IMR-90 (cell line): ENCODE measurements around the gene PLOD1. TPM values are rescaled to one million over a fixed set of nuclear protein-coding genes. Genes with fewer than 3 reads are reported as not detected.

Experiments
- ATAC-seq: fragments of 200-7000 bp; cut with Tn5 transposase; 2 replicates; pipeline ENCODE4 v1.9.1; 2020; ENCODE audit warnings: low read depth, mild to moderate bottlenecking, moderate library complexity
- BruUV-seq: library from RNA; stranded (reverse); fragments of 400-500 nt; replicated peaks from 2 replicates; lab custom pipeline; 2021; lab: Mats Ljungman, UMichigan
- CTCF ChIA-PET: fragments of 300-600 bp; formaldehyde crosslinking; extraction: SDS; loops from one replicate; lab custom pipeline; 2021; ENCODE audit warnings: antibody characterized with exemption; lab: Yijun Ruan, JAX
- POLR2A ChIA-PET: fragments of 300-600 bp; sonication (Branson Sonifier 250); formaldehyde crosslinking; loops from one replicate; lab custom pipeline; 2022; ENCODE audit warnings: antibody characterized with exemption; ENCODE audit not compliant: unreplicated experiment; lab: Charles Lee
- DNase-seq: peaks from one replicate; pipeline ENCODE4 v3.0.0; 2013
- H2AFZ ChIP-seq: replicated peaks from 2 replicates; pipeline ENCODE3; 2013; ENCODE audit warnings: low read length, mild to moderate bottlenecking; ENCODE audit not compliant: poor library complexity
- H2AK5ac ChIP-seq: 2 replicates; pipeline ENCODE4 v1.6.1; 2013; ENCODE audit warnings: low read depth, low read length, inconsistent platforms
- H2AK9ac ChIP-seq: replicated peaks from 2 replicates; pipeline ENCODE3; 2013; ENCODE audit warnings: mild to moderate bottlenecking, low read depth, low read length, moderate library complexity; ENCODE audit not compliant: poor library complexity
- H2BK120ac ChIP-seq: 2 replicates; pipeline ENCODE4 v1.6.1; 2013; ENCODE audit warnings: low read depth, low read length, inconsistent platforms
- H2BK15ac ChIP-seq: 3 replicates; pipeline ENCODE4 v1.6.1; 2013; ENCODE audit warnings: low read depth, low read length, inconsistent platforms
- H2BK20ac ChIP-seq: 2 replicates; pipeline ENCODE4 v1.6.1; 2013; ENCODE audit warnings: low read depth, mild to moderate bottlenecking, inconsistent platforms, low read length, moderate library complexity
- H2BK5ac ChIP-seq: 2 replicates; pipeline ENCODE4 v1.6.1; 2013; ENCODE audit warnings: mild to moderate bottlenecking, low read depth, low read length, inconsistent platforms; ENCODE audit not compliant: poor library complexity, severe bottlenecking
- H3K14ac ChIP-seq: replicated peaks from 2 replicates; pipeline ENCODE4 v1.6.1; 2013; ENCODE audit warnings: low read depth, low read length, inconsistent platforms
- H3K18ac ChIP-seq: 2 replicates; pipeline ENCODE4 v1.6.1; 2013; ENCODE audit warnings: low read depth, low read length, control low read depth
- H3K23ac ChIP-seq: 2 replicates; pipeline ENCODE4 v1.6.1; 2013; ENCODE audit warnings: low read depth, low read length, inconsistent platforms
- H3K27ac ChIP-seq: 2 replicates; pipeline ENCODE4 v1.5.1; 2013; ENCODE audit warnings: mild to moderate bottlenecking, control low read depth, low read length; ENCODE audit not compliant: insufficient read depth
- H3K27me3 ChIP-seq: 2 replicates; pipeline ENCODE4 v1.6.1; 2013; ENCODE audit warnings: low read length; ENCODE audit not compliant: control insufficient read depth, insufficient read depth
- H3K36me3 ChIP-seq: 2 replicates; pipeline ENCODE4 v1.6.1; 2013; ENCODE audit warnings: low read length, mixed read lengths; ENCODE audit not compliant: control insufficient read depth, insufficient read depth
- H3K4ac ChIP-seq: 2 replicates; pipeline ENCODE4 v1.6.1; 2013; ENCODE audit warnings: low read depth, low read length, inconsistent platforms
- H3K4me1 ChIP-seq: 2 replicates; pipeline ENCODE4 v1.6.1; 2013; ENCODE audit warnings: low read length, mixed read lengths; ENCODE audit not compliant: control insufficient read depth, insufficient read depth
- H3K4me2 ChIP-seq: 2 replicates; pipeline ENCODE4 v1.6.1; 2013; ENCODE audit warnings: low read depth, mild to moderate bottlenecking, control low read depth, low read length, moderate library complexity
- H3K4me3 ChIP-seq: 2 replicates; pipeline ENCODE4 v1.5.1; 2013; ENCODE audit warnings: low read depth, mild to moderate bottlenecking, control low read depth, low read length, moderate library complexity; ENCODE audit not compliant: insufficient read depth
- H3K56ac ChIP-seq: 2 replicates; pipeline ENCODE4 v1.6.1; 2013; ENCODE audit warnings: low read length, inconsistent platforms; ENCODE audit not compliant: insufficient read depth; ENCODE audit errors: extremely low read depth
- H3K79me1 ChIP-seq, 2 experiments: 2 replicates each; pipeline ENCODE4 v1.6.1; 2013; ENCODE audit warnings: low read length in 2 of 2, inconsistent platforms in 1 of 2, low read depth in 1 of 2
- H3K9ac ChIP-seq: 2 replicates; pipeline ENCODE4 v1.6.1; 2013; ENCODE audit warnings: low read depth, low read length, control low read depth
- H3K9me1 ChIP-seq: 2 replicates; pipeline ENCODE4 v1.6.1; 2013; ENCODE audit warnings: low read length, inconsistent platforms; ENCODE audit not compliant: insufficient read depth
- H3K9me3 ChIP-seq: 2 replicates; pipeline ENCODE4 v1.6.1; 2013; ENCODE audit warnings: low read length; ENCODE audit not compliant: control insufficient read depth, insufficient read depth
- H4K20me1 ChIP-seq: 2 replicates; pipeline ENCODE4 v1.6.1; 2013; ENCODE audit warnings: low read length, inconsistent platforms; ENCODE audit not compliant: insufficient read depth
- H4K5ac ChIP-seq: 2 replicates; pipeline ENCODE4 v1.6.1; 2013; ENCODE audit warnings: mild to moderate bottlenecking, low read depth, low read length, control low read depth
- H4K8ac ChIP-seq, 2 experiments: 2 replicates each; pipeline ENCODE4 v1.6.1; 2013; ENCODE audit warnings: low read depth in 2 of 2, low read length in 2 of 2, control low read depth in 1 of 2, inconsistent platforms in 1 of 2
- H4K91ac ChIP-seq: 2 replicates; pipeline ENCODE4 v1.6.1; 2013; ENCODE audit warnings: low read depth, low read length, inconsistent platforms; ENCODE audit not compliant: insufficient read depth
- FOS ChIP-seq: fragments of 150-350 bp; IDR thresholded peaks from 2 replicates; pipeline ENCODE4 v1.6.1; 2016; ENCODE audit warnings: low read depth, low read length
- MAFK ChIP-seq: IDR thresholded peaks from 2 replicates; pipeline ENCODE4 v1.6.1; 2012; ENCODE audit warnings: low read depth, low read length, improper control_type of control experiment
- MAZ ChIP-seq: IDR thresholded peaks from 2 replicates; pipeline ENCODE4 v1.6.1; 2012; ENCODE audit warnings: low read depth, mild to moderate bottlenecking, low read length, improper control_type of control experiment, moderate library complexity, borderline replicate concordance
- NFE2L2 ChIP-seq: fragments of 150-350 bp; IDR thresholded peaks from 2 replicates; pipeline ENCODE4 v1.6.1; 2016; ENCODE audit warnings: low read depth, mild to moderate bottlenecking, low read length
- RFX5 ChIP-seq: IDR thresholded peaks from 2 replicates; pipeline ENCODE4 v1.8.0; 2012; ENCODE audit warnings: low read depth, mild to moderate bottlenecking, low read length, moderate library complexity
- USF2 ChIP-seq: fragments of 150-350 bp; IDR thresholded peaks from 2 replicates; pipeline ENCODE4 v1.6.1; 2017; ENCODE audit warnings: mild to moderate bottlenecking, antibody characterized with exemption, low read length, low read depth
- WGBS, 2 experiments: methylation state at CpG; one replicate each; pipeline versions ENCODE4 v1.1.5 to v1.1.7; 2013; ENCODE audit warnings: missing lambda C conversion rate in 2 of 2; ENCODE audit not compliant: insufficient read length in 1 of 2; ENCODE audit errors: extremely low coverage in 2 of 2; 5-methylcytosine and 5-hydroxymethylcytosine counted together
- dilution Hi-C: fragments of 300-500 bp; cut with HindIII; formaldehyde crosslinking; loops from one replicate; pipeline ENCODE4 v1.14.3; 2018; ENCODE audit warnings: low sequenced_read_pairs; ENCODE audit not compliant: unreplicated experiment
- in situ Hi-C: fragments of 300-500 bp; cut with MboI; formaldehyde crosslinking; loops from 3 replicates; pipeline ENCODE4 v1.14.3; 2019; ENCODE audit warnings: low sequenced_read_pairs, inconsistent platforms, mixed read lengths
- intact Hi-C: fragments of 100-400 bp; cut with micrococcal nuclease; formaldehyde crosslinking; loops from 2 replicates; pipeline ENCODE4 v1.10.0; 2022
- polyA plus RNA-seq, 3 experiments: library from polyadenylated mRNA; depleted of rRNA; stranded (reverse); fragments of >200 nt; gene quantifications; 2 replicates each; pipeline ENCODE4 v1.2.3, GENCODE V29; 2012; ENCODE audit warnings: low replicate concordance in 1 of 3
- total RNA-seq: library from RNA; depleted of rRNA; stranded (reverse); fragments of >200 nt; gene quantifications from 2 replicates; pipeline ENCODE4 v1.2.3, GENCODE V29; 2012

Gene PLOD1
- total and polyA plus RNA-seq, 2 of the 4 experiments (the other 2 are of a cell fraction) = 283 to 609 TPM

DNA sequence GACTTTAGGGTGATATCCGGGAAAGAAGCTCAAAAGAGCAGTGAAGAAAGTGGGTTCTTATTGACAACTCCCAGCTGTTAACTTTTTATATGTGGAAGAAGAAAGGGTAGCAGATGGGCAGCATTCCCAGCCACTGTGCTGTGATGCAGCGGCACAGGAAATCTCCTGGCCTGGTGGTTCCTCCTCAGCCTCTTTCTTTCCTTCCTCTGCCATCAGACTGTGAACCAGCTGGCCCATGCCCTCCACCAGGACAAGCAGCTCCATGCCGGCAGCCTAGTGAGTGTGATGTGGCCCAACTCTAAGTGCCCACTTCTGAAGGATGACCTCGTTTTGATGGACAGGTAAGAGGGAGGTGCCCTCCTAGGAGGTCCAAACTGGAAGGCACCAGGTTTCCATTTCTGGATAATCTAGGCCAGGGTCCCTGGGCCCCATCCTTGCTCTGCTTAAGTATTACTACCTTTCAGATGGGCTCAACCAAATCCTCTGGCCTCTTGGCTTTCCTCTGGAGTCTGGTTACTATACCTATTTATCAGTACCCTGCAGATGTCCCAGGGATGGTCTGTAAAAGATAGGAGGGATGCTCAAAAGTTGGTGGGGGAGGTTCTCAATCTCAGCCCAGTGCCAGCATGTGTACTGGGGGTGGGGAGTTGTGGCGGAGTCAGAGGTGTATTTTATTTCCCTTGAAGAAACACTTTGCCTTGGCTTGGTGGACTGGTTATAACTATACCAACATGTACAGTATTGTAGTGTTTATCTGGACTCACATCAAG, 62.7 kb downstream of the PLOD1 start:
- ChIA-PET POLR2A (no interaction called here), CTCF (interaction anchor here (0.9 kb wide), 1 partner anchor 16 kb away, joined by 4 read pairs; no protein-coding TSS in a partner anchor)
- Histone ChIP-seq H3K27ac (no peak overlapping the region), H3K4me1 (no peaks in the 10 kb centered on the region), H4K91ac (no peak overlapping the region), H3K4me2 (no peak overlapping the region), H3K4ac (no peak overlapping the region), H3K18ac (no peak overlapping the region), H3K4me3 (no peak overlapping the region), H2BK120ac (no peak overlapping the region), H2AK5ac (no peak overlapping the region), H3K36me3 (peaks cover 60% of the 10 kb centered on the region), H3K9me3 (no peaks in the 10 kb centered on the region), H4K20me1 (peaks cover 2% of the 10 kb centered on the region; the same call in 1 of the 2 replicates), H3K9ac (no peak overlapping the region), H3K23ac (no peak overlapping the region), H2BK20ac (no peak overlapping the region), H3K79me1 (peaks cover 4 to 5% of the 10 kb centered on the region in 2 experiments; a peak in 2 of 4 replicates), H4K5ac (no peak overlapping the region), H3K14ac (no peak overlapping the region), H4K8ac (no peak overlapping the region), H3K27me3 (no peaks in the 10 kb centered on the region), H3K56ac (no peak overlapping the region), H2BK5ac (no peak overlapping the region), H2BK15ac (no peak overlapping the region), H2AFZ (peak overlapping the region; percentile 49), H2AK9ac (peak overlapping the region; percentile 72), H3K9me1 (no peaks in the 10 kb centered on the region)
- intact Hi-C loops (no loop called here), dilution Hi-C loops (no loop called here), in situ Hi-C loops (no loop called here)
- WGBS, 2 experiments = no CpG with 5 or more reads among the region's 5 CpGs
- BruUV-seq = no TSS peak
- no peak for ATAC-seq
- no peak for TF ChIP-seq NFE2L2
- no peak for TF ChIP-seq MAFK
- TF ChIP-seq USF2 = no peak
- no peak for TF ChIP-seq MAZ
- TF ChIP-seq FOS = no peak
- no peak for TF ChIP-seq RFX5
- DNase-seq = no peak
